ENCODE results near the gene LY6G5C. TPM values are rescaled to one million over a fixed set of nuclear protein-coding genes. Genes with fewer than 3 reads are reported as not detected.
A peak's percentile ranks its signal among the peaks of the same experiment; 100 is the strongest.

The LY6G5C gene
- total and polyA plus RNA-seq, 2 of the 13 experiments (the other 11 are each of a cell fraction or from before 2014, with no cell fraction given), result 0.33 to 0.55 TPM

DNA sequence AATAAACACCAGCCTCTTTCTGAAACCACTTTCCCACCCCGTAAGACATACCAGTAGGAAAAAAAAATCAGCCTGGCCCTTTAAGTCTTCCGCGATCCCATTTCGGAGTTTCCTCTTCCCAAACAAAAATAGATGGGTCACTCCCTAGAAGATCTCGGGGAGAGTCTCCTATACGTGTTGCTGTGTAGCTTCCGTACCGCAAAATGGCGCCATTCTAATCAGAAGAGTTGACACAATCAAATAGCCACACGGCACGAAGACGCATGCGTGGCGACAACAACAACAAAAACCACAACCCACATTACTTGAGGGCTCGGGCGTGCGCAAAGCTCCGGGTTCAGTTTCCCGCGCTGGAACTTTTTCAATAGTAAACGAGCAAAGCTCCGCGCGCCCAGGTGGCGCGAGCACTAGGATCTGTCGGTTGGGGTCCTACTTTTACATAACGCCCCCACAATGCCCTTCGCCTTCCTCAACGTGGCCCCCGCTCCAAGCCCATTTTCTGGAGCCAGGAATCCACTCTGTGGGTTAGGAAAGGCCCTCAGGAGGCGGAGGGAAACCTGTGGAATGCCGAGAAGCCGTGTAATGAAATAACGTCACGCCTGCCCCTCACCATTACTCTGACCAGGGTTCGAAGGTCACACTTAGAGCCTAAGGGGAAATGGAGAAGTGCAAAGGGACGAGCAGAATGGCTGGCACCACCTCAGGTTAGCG is 15.9 kb downstream of the LY6G5C start, which contains the start of gene GPANK1 (continued):
- TF ChIP-seq, protein P1, sequence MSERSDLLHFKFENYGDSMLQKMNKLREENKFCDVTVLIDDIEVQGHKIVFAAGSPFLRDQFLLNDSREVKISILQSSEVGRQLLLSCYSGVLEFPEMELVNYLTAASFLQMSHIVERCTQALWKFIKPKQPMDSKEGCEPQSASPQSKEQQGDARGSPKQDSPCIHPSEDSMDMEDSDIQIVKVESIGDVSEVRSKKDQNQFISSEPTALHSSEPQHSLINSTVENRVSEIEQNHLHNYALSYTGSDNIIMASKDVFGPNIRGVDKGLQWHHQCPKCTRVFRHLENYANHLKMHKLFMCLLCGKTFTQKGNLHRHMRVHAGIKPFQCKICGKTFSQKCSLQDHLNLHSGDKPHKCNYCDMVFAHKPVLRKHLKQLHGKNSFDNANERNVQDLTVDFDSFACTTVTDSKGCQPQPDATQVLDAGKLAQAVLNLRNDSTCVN (CRISPR knock-in tag; IDR thresholded peaks at IDR 0.05; ENCODE audit: borderline replicate concordance), result no peak; the same call in 1 of the 2 replicates
- TF ChIP-seq KLF13 (CRISPR knock-in tag; IDR thresholded peaks at IDR 0.05) (no peak), ZNF546 (CRISPR knock-in tag; conservative IDR thresholded peaks at IDR 0.05) (peak; percentile 92), ZNF256 (CRISPR knock-in tag; conservative IDR thresholded peaks at IDR 0.05) (peak; percentile 39; the same call in 1 of the 2 replicates), ZNF24 (IDR thresholded peaks at IDR 0.05) (no peak), NKX3-1 (CRISPR knock-in tag; IDR thresholded peaks at IDR 0.05) (peak; percentile 54; the same call in 1 of the 2 replicates), MYNN (CRISPR knock-in tag; IDR thresholded peaks at IDR 0.05; ENCODE audit: low read depth) (no peak), CBFB (CRISPR knock-in tag; IDR thresholded peaks at IDR 0.05) (peak; percentile 93), ZNF121 (CRISPR knock-in tag; IDR thresholded peaks at IDR 0.05) (no peak), FLYWCH1 (CRISPR knock-in tag; IDR thresholded peaks at IDR 0.05) (no peak), ZNF720 (CRISPR knock-in tag; IDR thresholded peaks at IDR 0.05) (no peak), NR2F1 (CRISPR knock-in tag; IDR thresholded peaks at IDR 0.05) (0 out of 4 replicates have a peak, but pooled peaks of 1 of the 2 experiments have one; percentile 17), LCORL (IDR thresholded peaks at IDR 0.05) (no peak), LCORL (CRISPR knock-in tag; IDR thresholded peaks at IDR 0.05) (0 out of 2 replicates have a peak, but pooled peaks have one; percentile 24), PAX8 (CRISPR knock-in tag; IDR thresholded peaks at IDR 0.05; ENCODE audit: borderline replicate concordance) (no peak), CHD4 (IDR thresholded peaks at IDR 0.05; ENCODE audit: borderline replicate concordance, low read length) (no peak)
- TF ChIP-seq, protein P2, sequence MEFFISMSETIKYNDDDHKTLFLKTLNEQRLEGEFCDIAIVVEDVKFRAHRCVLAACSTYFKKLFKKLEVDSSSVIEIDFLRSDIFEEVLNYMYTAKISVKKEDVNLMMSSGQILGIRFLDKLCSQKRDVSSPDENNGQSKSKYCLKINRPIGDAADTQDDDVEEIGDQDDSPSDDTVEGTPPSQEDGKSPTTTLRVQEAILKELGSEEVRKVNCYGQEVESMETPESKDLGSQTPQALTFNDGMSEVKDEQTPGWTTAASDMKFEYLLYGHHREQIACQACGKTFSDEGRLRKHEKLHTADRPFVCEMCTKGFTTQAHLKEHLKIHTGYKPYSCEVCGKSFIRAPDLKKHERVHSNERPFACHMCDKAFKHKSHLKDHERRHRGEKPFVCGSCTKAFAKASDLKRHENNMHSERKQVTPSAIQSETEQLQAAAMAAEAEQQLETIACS (CRISPR knock-in tag; IDR thresholded peaks at IDR 0.05), result peak; percentile 58
- TF ChIP-seq, protein P3, sequence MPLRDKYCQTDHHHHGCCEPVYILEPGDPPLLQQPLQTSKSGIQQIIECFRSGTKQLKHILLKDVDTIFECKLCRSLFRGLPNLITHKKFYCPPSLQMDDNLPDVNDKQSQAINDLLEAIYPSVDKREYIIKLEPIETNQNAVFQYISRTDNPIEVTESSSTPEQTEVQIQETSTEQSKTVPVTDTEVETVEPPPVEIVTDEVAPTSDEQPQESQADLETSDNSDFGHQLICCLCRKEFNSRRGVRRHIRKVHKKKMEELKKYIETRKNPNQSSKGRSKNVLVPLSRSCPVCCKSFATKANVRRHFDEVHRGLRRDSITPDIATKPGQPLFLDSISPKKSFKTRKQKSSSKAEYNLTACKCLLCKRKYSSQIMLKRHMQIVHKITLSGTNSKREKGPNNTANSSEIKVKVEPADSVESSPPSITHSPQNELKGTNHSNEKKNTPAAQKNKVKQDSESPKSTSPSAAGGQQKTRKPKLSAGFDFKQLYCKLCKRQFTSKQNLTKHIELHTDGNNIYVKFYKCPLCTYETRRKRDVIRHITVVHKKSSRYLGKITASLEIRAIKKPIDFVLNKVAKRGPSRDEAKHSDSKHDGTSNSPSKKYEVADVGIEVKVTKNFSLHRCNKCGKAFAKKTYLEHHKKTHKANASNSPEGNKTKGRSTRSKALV (CRISPR knock-in tag; IDR thresholded peaks at IDR 0.05), result no peak
- TF ChIP-seq, protein P4, sequence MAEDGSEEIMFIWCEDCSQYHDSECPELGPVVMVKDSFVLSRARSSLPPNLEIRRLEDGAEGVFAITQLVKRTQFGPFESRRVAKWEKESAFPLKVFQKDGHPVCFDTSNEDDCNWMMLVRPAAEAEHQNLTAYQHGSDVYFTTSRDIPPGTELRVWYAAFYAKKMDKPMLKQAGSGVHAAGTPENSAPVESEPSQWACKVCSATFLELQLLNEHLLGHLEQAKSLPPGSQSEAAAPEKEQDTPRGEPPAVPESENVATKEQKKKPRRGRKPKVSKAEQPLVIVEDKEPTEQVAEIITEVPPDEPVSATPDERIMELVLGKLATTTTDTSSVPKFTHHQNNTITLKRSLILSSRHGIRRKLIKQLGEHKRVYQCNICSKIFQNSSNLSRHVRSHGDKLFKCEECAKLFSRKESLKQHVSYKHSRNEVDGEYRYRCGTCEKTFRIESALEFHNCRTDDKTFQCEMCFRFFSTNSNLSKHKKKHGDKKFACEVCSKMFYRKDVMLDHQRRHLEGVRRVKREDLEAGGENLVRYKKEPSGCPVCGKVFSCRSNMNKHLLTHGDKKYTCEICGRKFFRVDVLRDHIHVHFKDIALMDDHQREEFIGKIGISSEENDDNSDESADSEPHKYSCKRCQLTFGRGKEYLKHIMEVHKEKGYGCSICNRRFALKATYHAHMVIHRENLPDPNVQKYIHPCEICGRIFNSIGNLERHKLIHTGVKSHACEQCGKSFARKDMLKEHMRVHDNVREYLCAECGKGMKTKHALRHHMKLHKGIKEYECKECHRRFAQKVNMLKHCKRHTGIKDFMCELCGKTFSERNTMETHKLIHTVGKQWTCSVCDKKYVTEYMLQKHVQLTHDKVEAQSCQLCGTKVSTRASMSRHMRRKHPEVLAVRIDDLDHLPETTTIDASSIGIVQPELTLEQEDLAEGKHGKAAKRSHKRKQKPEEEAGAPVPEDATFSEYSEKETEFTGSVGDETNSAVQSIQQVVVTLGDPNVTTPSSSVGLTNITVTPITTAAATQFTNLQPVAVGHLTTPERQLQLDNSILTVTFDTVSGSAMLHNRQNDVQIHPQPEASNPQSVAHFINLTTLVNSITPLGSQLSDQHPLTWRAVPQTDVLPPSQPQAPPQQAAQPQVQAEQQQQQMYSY (CRISPR knock-in tag; IDR thresholded peaks at IDR 0.05), result peak; percentile 70; the same call in 1 of the 2 replicates
- TF ChIP-seq, protein P5, sequence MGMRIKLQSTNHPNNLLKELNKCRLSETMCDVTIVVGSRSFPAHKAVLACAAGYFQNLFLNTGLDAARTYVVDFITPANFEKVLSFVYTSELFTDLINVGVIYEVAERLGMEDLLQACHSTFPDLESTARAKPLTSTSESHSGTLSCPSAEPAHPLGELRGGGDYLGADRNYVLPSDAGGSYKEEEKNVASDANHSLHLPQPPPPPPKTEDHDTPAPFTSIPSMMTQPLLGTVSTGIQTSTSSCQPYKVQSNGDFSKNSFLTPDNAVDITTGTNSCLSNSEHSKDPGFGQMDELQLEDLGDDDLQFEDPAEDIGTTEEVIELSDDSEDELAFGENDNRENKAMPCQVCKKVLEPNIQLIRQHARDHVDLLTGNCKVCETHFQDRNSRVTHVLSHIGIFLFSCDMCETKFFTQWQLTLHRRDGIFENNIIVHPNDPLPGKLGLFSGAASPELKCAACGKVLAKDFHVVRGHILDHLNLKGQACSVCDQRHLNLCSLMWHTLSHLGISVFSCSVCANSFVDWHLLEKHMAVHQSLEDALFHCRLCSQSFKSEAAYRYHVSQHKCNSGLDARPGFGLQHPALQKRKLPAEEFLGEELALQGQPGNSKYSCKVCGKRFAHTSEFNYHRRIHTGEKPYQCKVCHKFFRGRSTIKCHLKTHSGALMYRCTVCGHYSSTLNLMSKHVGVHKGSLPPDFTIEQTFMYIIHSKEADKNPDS (CRISPR knock-in tag; IDR thresholded peaks at IDR 0.05), result no peak; the same call in 1 of the 2 replicates
